Kidney epithelial cell (primary cell): ENCODE data around the gene B3GAT1. TPM values are rescaled to one million over a fixed set of nuclear protein-coding genes. Genes with fewer than 3 reads are reported as not detected.

Source experiments
- DNase-seq: peaks from one replicate; pipeline ENCODE4 v3.0.0-alpha.2; 2010; ENCODE audit warnings: low read depth
- H3K27me3 ChIP-seq: 2 replicates; pipeline ENCODE4 v1.6.0; 2011; ENCODE audit warnings: low read length; ENCODE audit not compliant: control insufficient read depth, insufficient read depth
- H3K36me3 ChIP-seq: 2 replicates; pipeline ENCODE4 v1.5.1; 2011; ENCODE audit warnings: low read length; ENCODE audit not compliant: control insufficient read depth, insufficient read depth
- H3K4me3 ChIP-seq: 2 replicates; pipeline ENCODE4 v1.5.1; 2011; ENCODE audit warnings: low read depth, mild to moderate bottlenecking, control low read depth, low read length
- total RNA-seq: library from RNA; depleted of rRNA; stranded (reverse); fragments of >200 nt; gene quantifications from 2 replicates; pipeline ENCODE4 v1.2.3, GENCODE V29; 2015
- TF ChIP-seq, protein P1 (sequence below): IDR thresholded peaks from 2 replicates; pipeline ENCODE4 v1.5.1; 2011; ENCODE audit warnings: mild to moderate bottlenecking, moderate library complexity, low read length, control low read depth, inconsistent platforms; ENCODE audit not compliant: insufficient read depth, poor library complexity, severe bottlenecking

The B3GAT1 gene
- total RNA-seq, 1 donor from 2014 or later, result 0.71 TPM

DNA sequence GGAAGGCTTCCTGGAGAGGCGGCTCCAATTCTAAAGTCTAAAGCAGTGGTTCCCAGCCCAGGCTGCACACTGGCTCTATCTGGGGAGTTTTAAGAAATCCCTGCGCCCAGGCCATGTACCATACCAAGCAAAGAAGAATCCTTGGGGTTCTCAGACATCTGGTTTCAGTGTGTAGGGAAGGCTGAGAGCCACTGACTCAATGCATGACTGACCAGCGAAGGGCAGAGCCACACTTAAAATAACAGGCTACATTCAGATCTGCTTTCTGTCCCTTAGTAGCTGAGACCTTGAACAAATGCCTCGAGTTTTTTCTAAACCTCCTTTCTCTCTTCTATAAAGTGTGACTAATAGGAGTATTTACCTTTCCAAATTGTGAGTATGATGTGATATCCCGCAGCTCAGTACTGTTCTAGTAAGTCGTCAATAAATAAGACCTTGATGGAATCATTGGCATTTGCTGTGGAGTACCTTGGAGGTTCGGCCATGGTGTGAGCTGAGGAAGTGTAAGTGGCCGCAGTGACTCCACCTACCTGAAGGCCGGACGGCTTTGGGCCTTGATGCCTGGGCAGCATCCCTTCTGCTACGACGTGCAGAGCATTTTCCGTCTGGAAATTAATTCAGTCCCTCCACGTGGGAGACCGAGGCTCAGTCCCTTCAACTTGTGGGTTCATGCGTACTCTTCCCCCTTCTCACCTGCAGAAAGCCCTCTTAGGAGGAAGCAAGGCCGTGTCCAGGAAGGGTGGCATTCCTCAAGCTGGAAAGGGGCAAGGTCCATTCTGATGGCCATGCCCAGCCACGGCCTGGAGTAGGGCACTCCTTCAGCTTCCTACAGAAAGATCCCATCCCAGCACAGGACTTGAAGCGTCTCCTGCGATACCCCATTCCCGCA is 55.1 kb downstream of the B3GAT1 start:
- TF ChIP-seq, protein P1, sequence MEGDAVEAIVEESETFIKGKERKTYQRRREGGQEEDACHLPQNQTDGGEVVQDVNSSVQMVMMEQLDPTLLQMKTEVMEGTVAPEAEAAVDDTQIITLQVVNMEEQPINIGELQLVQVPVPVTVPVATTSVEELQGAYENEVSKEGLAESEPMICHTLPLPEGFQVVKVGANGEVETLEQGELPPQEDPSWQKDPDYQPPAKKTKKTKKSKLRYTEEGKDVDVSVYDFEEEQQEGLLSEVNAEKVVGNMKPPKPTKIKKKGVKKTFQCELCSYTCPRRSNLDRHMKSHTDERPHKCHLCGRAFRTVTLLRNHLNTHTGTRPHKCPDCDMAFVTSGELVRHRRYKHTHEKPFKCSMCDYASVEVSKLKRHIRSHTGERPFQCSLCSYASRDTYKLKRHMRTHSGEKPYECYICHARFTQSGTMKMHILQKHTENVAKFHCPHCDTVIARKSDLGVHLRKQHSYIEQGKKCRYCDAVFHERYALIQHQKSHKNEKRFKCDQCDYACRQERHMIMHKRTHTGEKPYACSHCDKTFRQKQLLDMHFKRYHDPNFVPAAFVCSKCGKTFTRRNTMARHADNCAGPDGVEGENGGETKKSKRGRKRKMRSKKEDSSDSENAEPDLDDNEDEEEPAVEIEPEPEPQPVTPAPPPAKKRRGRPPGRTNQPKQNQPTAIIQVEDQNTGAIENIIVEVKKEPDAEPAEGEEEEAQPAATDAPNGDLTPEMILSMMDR, result no peak
- H3K27me3 ChIP-seq, result no peaks in the 10 kb centered on the region
- H3K4me3 ChIP-seq, result no peak overlapping the region
- no peaks in the 10 kb centered on the region for H3K36me3 ChIP-seq
- no peak for DNase-seq

DNA sequence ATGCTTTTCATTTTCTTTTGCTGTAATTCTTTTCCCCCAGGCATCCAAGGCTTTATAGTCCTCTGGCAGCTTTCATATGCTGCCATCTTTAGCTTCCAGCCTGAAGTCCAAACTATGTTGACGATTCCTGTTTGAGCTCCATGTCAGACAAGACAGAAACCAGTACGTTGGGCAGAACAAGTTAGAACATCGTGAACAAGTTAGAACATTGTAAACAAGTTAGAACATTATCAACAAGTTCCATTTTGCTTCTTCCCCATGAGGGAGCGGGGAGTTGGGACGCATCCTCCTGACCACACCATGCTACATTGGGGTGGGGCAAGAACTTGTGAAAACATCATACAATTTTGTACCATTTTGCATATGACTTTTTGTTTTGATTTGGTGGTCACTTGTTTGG is 56.4 kb downstream of the B3GAT1 start:
- no peak for DNase-seq
- Histone ChIP-seq H3K27me3 (no peaks in the 10 kb centered on the region), H3K4me3 (no peak overlapping the region), H3K36me3 (no peaks in the 10 kb centered on the region)
- TF ChIP-seq, protein P1, result no peak

DNA sequence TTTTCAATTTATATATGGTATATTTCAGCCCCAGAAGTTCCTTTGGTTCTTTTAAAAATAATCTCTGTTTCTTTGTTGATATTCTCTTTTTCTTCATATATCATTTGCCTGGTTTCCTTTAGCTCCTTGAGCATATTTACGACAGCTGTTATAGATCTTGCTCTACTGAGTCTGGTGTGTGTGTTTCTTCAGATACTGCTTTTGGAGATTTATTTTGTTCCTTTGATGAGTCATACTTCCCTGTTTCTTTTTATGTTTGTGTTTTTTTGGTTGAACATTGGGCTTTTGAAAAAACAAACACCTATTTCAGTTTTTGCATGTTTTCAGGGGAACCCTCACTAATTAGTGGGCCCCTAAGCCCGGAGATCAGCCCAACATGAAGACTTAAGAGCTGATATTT is 56.9 kb downstream of the B3GAT1 start:
- H3K36me3 ChIP-seq, result no peaks in the 10 kb centered on the region
- TF ChIP-seq, protein P1, result no peak

DNA sequence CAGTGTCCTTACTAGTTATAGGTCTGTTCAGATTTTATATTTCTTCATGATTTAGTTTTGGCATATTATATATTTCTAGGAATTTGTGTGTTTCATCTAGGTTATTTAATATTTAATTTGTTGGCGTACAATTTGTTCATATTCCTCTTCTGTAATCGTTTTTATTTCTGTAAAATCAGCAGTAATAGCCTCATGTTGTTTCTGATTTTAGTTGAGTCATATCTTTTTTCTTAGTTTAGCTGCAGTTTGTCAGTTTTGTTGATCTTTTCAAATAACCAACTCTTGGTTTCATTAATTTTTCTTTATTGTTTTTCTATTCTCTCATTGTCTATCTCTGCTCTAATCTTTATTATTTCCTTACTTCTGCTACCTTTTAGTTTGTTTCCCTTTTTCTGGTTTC is 59.9 kb downstream of the B3GAT1 start:
- no peaks in the 10 kb centered on the region for H3K36me3 ChIP-seq

More for the DNA sequence above, 56.9 kb downstream of the B3GAT1 start:
- DNase-seq, result no peak
- Histone ChIP-seq H3K4me3 (no peak overlapping the region), H3K27me3 (no peaks in the 10 kb centered on the region)

DNA sequence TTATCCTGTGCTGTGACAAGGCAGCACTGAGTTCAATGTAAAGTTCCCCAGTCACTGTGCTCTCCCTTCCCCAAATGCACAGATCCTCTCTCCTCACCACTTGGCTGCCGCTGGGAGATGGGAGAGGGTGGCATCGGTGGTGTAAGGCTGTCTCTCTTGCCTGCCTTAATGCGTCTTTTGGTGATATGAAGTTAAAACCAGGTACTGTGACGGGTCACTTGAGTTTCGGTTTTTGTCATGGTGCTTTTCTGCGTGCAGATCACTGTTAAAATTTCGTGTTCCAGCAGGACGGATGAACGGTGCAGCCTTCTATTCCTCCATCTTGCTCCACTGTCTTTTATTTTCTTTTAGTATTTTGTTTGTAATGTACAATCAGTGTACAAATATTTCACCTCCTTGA is 61.7 kb downstream of the B3GAT1 start:
- H3K4me3 ChIP-seq, result no peak overlapping the region
- DNase-seq, result no peak
- TF ChIP-seq, protein P1, result no peak
- H3K27me3 ChIP-seq, result no peaks in the 10 kb centered on the region
- no peaks in the 10 kb centered on the region for H3K36me3 ChIP-seq

More for the DNA sequence above, 59.9 kb downstream of the B3GAT1 start:
- Histone ChIP-seq H3K4me3 (no peak overlapping the region), H3K27me3 (no peaks in the 10 kb centered on the region)
- TF ChIP-seq, protein P1, result no peak
- no peak for DNase-seq
